IMR-90 (cell line): ENCODE results near the gene TMTC2. TPM values are rescaled to one million over a fixed set of nuclear protein-coding genes. Genes with fewer than 3 reads are reported as not detected.

Experiments used
- ATAC-seq: fragments of 200-7000 bp; cut with Tn5 transposase; 2 replicates; pipeline ENCODE4 v1.9.1; 2020; ENCODE audit warnings: low read depth, mild to moderate bottlenecking, moderate library complexity
- BruUV-seq: library from RNA; stranded (reverse); fragments of 400-500 nt; replicated peaks from 2 replicates; lab custom pipeline; 2021; lab: Mats Ljungman, UMichigan
- CTCF ChIA-PET: fragments of 300-600 bp; formaldehyde crosslinking; extraction: SDS; loops from one replicate; lab custom pipeline; 2021; ENCODE audit warnings: antibody characterized with exemption; lab: Yijun Ruan, JAX
- POLR2A ChIA-PET: fragments of 300-600 bp; sonication (Branson Sonifier 250); formaldehyde crosslinking; loops from one replicate; lab custom pipeline; 2022; ENCODE audit warnings: antibody characterized with exemption; ENCODE audit not compliant: unreplicated experiment; lab: Charles Lee
- DNase-seq: peaks from one replicate; pipeline ENCODE4 v3.0.0; 2013
- H2AFZ ChIP-seq: replicated peaks from 2 replicates; pipeline ENCODE3; 2013; ENCODE audit warnings: low read length, mild to moderate bottlenecking; ENCODE audit not compliant: poor library complexity
- H2AK5ac ChIP-seq: 2 replicates; pipeline ENCODE4 v1.6.1; 2013; ENCODE audit warnings: low read depth, low read length, inconsistent platforms
- H2AK9ac ChIP-seq: replicated peaks from 2 replicates; pipeline ENCODE3; 2013; ENCODE audit warnings: mild to moderate bottlenecking, low read depth, low read length, moderate library complexity; ENCODE audit not compliant: poor library complexity
- H2BK120ac ChIP-seq: 2 replicates; pipeline ENCODE4 v1.6.1; 2013; ENCODE audit warnings: low read depth, low read length, inconsistent platforms
- H2BK15ac ChIP-seq: 3 replicates; pipeline ENCODE4 v1.6.1; 2013; ENCODE audit warnings: low read depth, low read length, inconsistent platforms
- H2BK20ac ChIP-seq: 2 replicates; pipeline ENCODE4 v1.6.1; 2013; ENCODE audit warnings: low read depth, mild to moderate bottlenecking, inconsistent platforms, low read length, moderate library complexity
- H2BK5ac ChIP-seq: 2 replicates; pipeline ENCODE4 v1.6.1; 2013; ENCODE audit warnings: mild to moderate bottlenecking, low read depth, low read length, inconsistent platforms; ENCODE audit not compliant: poor library complexity, severe bottlenecking
- H3K14ac ChIP-seq: replicated peaks from 2 replicates; pipeline ENCODE4 v1.6.1; 2013; ENCODE audit warnings: low read depth, low read length, inconsistent platforms
- H3K18ac ChIP-seq: 2 replicates; pipeline ENCODE4 v1.6.1; 2013; ENCODE audit warnings: low read depth, low read length, control low read depth
- H3K23ac ChIP-seq: 2 replicates; pipeline ENCODE4 v1.6.1; 2013; ENCODE audit warnings: low read depth, low read length, inconsistent platforms
- H3K27ac ChIP-seq: 2 replicates; pipeline ENCODE4 v1.5.1; 2013; ENCODE audit warnings: mild to moderate bottlenecking, control low read depth, low read length; ENCODE audit not compliant: insufficient read depth
- H3K27me3 ChIP-seq: 2 replicates; pipeline ENCODE4 v1.6.1; 2013; ENCODE audit warnings: low read length; ENCODE audit not compliant: control insufficient read depth, insufficient read depth
- H3K36me3 ChIP-seq: 2 replicates; pipeline ENCODE4 v1.6.1; 2013; ENCODE audit warnings: low read length, mixed read lengths; ENCODE audit not compliant: control insufficient read depth, insufficient read depth
- H3K4ac ChIP-seq: 2 replicates; pipeline ENCODE4 v1.6.1; 2013; ENCODE audit warnings: low read depth, low read length, inconsistent platforms
- H3K4me1 ChIP-seq: 2 replicates; pipeline ENCODE4 v1.6.1; 2013; ENCODE audit warnings: low read length, mixed read lengths; ENCODE audit not compliant: control insufficient read depth, insufficient read depth
- H3K4me2 ChIP-seq: 2 replicates; pipeline ENCODE4 v1.6.1; 2013; ENCODE audit warnings: low read depth, mild to moderate bottlenecking, control low read depth, low read length, moderate library complexity
- H3K4me3 ChIP-seq: 2 replicates; pipeline ENCODE4 v1.5.1; 2013; ENCODE audit warnings: low read depth, mild to moderate bottlenecking, control low read depth, low read length, moderate library complexity; ENCODE audit not compliant: insufficient read depth
- H3K56ac ChIP-seq: 2 replicates; pipeline ENCODE4 v1.6.1; 2013; ENCODE audit warnings: low read length, inconsistent platforms; ENCODE audit not compliant: insufficient read depth; ENCODE audit errors: extremely low read depth
- H3K79me1 ChIP-seq, 2 experiments: 2 replicates each; pipeline ENCODE4 v1.6.1; 2013; ENCODE audit warnings: low read length in 2 of 2, inconsistent platforms in 1 of 2, low read depth in 1 of 2
- H3K9ac ChIP-seq: 2 replicates; pipeline ENCODE4 v1.6.1; 2013; ENCODE audit warnings: low read depth, low read length, control low read depth
- H3K9me1 ChIP-seq: 2 replicates; pipeline ENCODE4 v1.6.1; 2013; ENCODE audit warnings: low read length, inconsistent platforms; ENCODE audit not compliant: insufficient read depth
- H3K9me3 ChIP-seq: 2 replicates; pipeline ENCODE4 v1.6.1; 2013; ENCODE audit warnings: low read length; ENCODE audit not compliant: control insufficient read depth, insufficient read depth
- H4K20me1 ChIP-seq: 2 replicates; pipeline ENCODE4 v1.6.1; 2013; ENCODE audit warnings: low read length, inconsistent platforms; ENCODE audit not compliant: insufficient read depth
- H4K5ac ChIP-seq: 2 replicates; pipeline ENCODE4 v1.6.1; 2013; ENCODE audit warnings: mild to moderate bottlenecking, low read depth, low read length, control low read depth
- H4K8ac ChIP-seq, 2 experiments: 2 replicates each; pipeline ENCODE4 v1.6.1; 2013; ENCODE audit warnings: low read depth in 2 of 2, low read length in 2 of 2, control low read depth in 1 of 2, inconsistent platforms in 1 of 2
- H4K91ac ChIP-seq: 2 replicates; pipeline ENCODE4 v1.6.1; 2013; ENCODE audit warnings: low read depth, low read length, inconsistent platforms; ENCODE audit not compliant: insufficient read depth
- BHLHE40 ChIP-seq: fragments of 150-350 bp; IDR thresholded peaks from 2 replicates; pipeline ENCODE4 v1.6.1; 2016; ENCODE audit warnings: mild to moderate bottlenecking, low read depth, low read length
- CHD1 ChIP-seq: IDR thresholded peaks from 2 replicates; pipeline ENCODE4 v1.6.1; 2012; ENCODE audit warnings: low read depth, low read length, improper control_type of control experiment
- FOS ChIP-seq: fragments of 150-350 bp; IDR thresholded peaks from 2 replicates; pipeline ENCODE4 v1.6.1; 2016; ENCODE audit warnings: low read depth, low read length
- MAFK ChIP-seq: IDR thresholded peaks from 2 replicates; pipeline ENCODE4 v1.6.1; 2012; ENCODE audit warnings: low read depth, low read length, improper control_type of control experiment
- MAZ ChIP-seq: IDR thresholded peaks from 2 replicates; pipeline ENCODE4 v1.6.1; 2012; ENCODE audit warnings: low read depth, mild to moderate bottlenecking, low read length, improper control_type of control experiment, moderate library complexity, borderline replicate concordance
- MXI1 ChIP-seq: IDR thresholded peaks from 2 replicates; pipeline ENCODE4 v1.6.1; 2012; ENCODE audit warnings: low read depth, mild to moderate bottlenecking, low read length, moderate library complexity, borderline replicate concordance
- NFE2L2 ChIP-seq: fragments of 150-350 bp; IDR thresholded peaks from 2 replicates; pipeline ENCODE4 v1.6.1; 2016; ENCODE audit warnings: low read depth, mild to moderate bottlenecking, low read length
- POLR2A ChIP-seq: IDR thresholded peaks from 2 replicates; pipeline ENCODE4 v1.6.1; 2012; ENCODE audit warnings: mild to moderate bottlenecking, low read depth, low read length
- RAD21 ChIP-seq: IDR thresholded peaks from 2 replicates; pipeline ENCODE4 v1.6.1; 2012; ENCODE audit warnings: low read length, improper control_type of control experiment
- RCOR1 ChIP-seq: IDR thresholded peaks from 2 replicates; pipeline ENCODE4 v1.6.1; 2012; ENCODE audit warnings: mild to moderate bottlenecking, low read length, improper control_type of control experiment; ENCODE audit not compliant: insufficient replicate concordance
- RFX5 ChIP-seq: IDR thresholded peaks from 2 replicates; pipeline ENCODE4 v1.8.0; 2012; ENCODE audit warnings: low read depth, mild to moderate bottlenecking, low read length, moderate library complexity
- WGBS, 2 experiments: methylation state at CpG; one replicate each; pipeline versions ENCODE4 v1.1.5 to v1.1.7; 2013; ENCODE audit warnings: missing lambda C conversion rate in 2 of 2; ENCODE audit not compliant: insufficient read length in 1 of 2; ENCODE audit errors: extremely low coverage in 2 of 2; 5-methylcytosine and 5-hydroxymethylcytosine counted together
- dilution Hi-C: fragments of 300-500 bp; cut with HindIII; formaldehyde crosslinking; loops from one replicate; pipeline ENCODE4 v1.14.3; 2018; ENCODE audit warnings: low sequenced_read_pairs; ENCODE audit not compliant: unreplicated experiment
- in situ Hi-C: fragments of 300-500 bp; cut with MboI; formaldehyde crosslinking; loops from 3 replicates; pipeline ENCODE4 v1.14.3; 2019; ENCODE audit warnings: low sequenced_read_pairs, inconsistent platforms, mixed read lengths
- intact Hi-C: fragments of 100-400 bp; cut with micrococcal nuclease; formaldehyde crosslinking; loops from 2 replicates; pipeline ENCODE4 v1.10.0; 2022
- polyA plus RNA-seq, 3 experiments: library from polyadenylated mRNA; depleted of rRNA; stranded (reverse); fragments of >200 nt; gene quantifications; 2 replicates each; pipeline ENCODE4 v1.2.3, GENCODE V29; 2012; ENCODE audit warnings: low replicate concordance in 1 of 3
- total RNA-seq: library from RNA; depleted of rRNA; stranded (reverse); fragments of >200 nt; gene quantifications from 2 replicates; pipeline ENCODE4 v1.2.3, GENCODE V29; 2012
- TF ChIP-seq, protein P1 (sequence below): fragments of 150-350 bp; IDR thresholded peaks from 2 replicates; pipeline ENCODE4 v1.6.1; 2017; ENCODE audit warnings: mild to moderate bottlenecking, antibody characterized with exemption, low read length, low read depth
- TF ChIP-seq, protein P2 (sequence below): fragments of 150-350 bp; IDR thresholded peaks from 2 replicates; pipeline ENCODE4 v1.6.1; 2016; ENCODE audit warnings: low read depth, mild to moderate bottlenecking, low read length, moderate library complexity, borderline replicate concordance
- TF ChIP-seq, protein P3 (sequence below): conservative IDR thresholded peaks from 2 replicates; pipeline ENCODE4 v1.5.1; 2012; ENCODE audit warnings: mild to moderate bottlenecking, low read depth, low read length, improper control_type of control experiment

Gene TMTC2
- total and polyA plus RNA-seq, 2 of the 4 experiments (the other 2 are of a cell fraction): 0.56 to 1.4 TPM

DNA sequence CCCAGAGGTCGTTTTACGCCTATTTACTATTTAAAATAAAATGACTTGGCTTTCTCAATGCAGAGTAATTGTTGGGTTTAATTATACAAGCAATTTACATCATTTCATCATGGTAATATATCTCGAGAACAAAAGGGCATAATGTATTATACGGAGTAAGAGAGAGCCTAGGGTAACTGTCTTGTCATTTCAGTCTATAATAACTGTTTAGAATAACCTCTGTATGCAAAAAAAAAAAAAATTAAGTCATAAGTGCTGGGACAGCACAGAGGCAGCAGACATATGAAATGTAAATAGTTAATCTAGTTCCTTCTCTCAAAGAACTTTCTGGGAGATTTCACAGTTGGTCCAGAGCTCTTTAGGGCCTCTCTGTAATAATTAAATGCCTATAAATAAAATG lies 284.9 kb downstream of the TMTC2 start:
- Histone ChIP-seq H3K27ac (no peak overlapping the region), H2BK15ac (no peak overlapping the region), H3K4me2 (no peak overlapping the region), H4K5ac (no peak overlapping the region), H2AK9ac (no peak overlapping the region), H4K8ac (no peak overlapping the region), H3K9ac (no peak overlapping the region), H2AK5ac (no peak overlapping the region), H3K4me3 (no peak overlapping the region), H2BK20ac (no peak overlapping the region), H3K14ac (no peak overlapping the region), H3K4me1 (no peaks in the 10 kb centered on the region), H3K36me3 (no peaks in the 10 kb centered on the region), H3K27me3 (no peaks in the 10 kb centered on the region), H2BK5ac (no peak overlapping the region), H3K23ac (no peak overlapping the region), H4K20me1 (no peaks in the 10 kb centered on the region), H4K91ac (no peak overlapping the region), H3K18ac (no peak overlapping the region), H3K4ac (no peak overlapping the region), H3K79me1 (no peaks in the 10 kb centered on the region), H2AFZ (no peak overlapping the region), H3K56ac (no peak overlapping the region), H2BK120ac (no peak overlapping the region), H3K9me1 (no peaks in the 10 kb centered on the region), H3K9me3 (no peaks in the 10 kb centered on the region)
- dilution Hi-C loops: no loop called here
- no CpG with 5 or more reads among the region's 4 CpGs for WGBS, 2 experiments
- intact Hi-C loops: no loop called here
- CTCF ChIA-PET: interaction anchor here (0.6 kb wide), 1 partner anchor 1641 kb away, joined by 3 read pairs; no protein-coding TSS in a partner anchor
- TF ChIP-seq, protein P1, sequence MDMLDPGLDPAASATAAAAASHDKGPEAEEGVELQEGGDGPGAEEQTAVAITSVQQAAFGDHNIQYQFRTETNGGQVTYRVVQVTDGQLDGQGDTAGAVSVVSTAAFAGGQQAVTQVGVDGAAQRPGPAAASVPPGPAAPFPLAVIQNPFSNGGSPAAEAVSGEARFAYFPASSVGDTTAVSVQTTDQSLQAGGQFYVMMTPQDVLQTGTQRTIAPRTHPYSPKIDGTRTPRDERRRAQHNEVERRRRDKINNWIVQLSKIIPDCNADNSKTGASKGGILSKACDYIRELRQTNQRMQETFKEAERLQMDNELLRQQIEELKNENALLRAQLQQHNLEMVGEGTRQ: no peak
- TF ChIP-seq MXI1 (no peak), RCOR1 (no peak), POLR2A (no peak), BHLHE40 (no peak), MAZ (no peak), MAFK (no peak), RFX5 (no peak), NFE2L2 (no peak), CHD1 (no peak), RAD21 (no peak), FOS (no peak)
- TF ChIP-seq, protein P2, sequence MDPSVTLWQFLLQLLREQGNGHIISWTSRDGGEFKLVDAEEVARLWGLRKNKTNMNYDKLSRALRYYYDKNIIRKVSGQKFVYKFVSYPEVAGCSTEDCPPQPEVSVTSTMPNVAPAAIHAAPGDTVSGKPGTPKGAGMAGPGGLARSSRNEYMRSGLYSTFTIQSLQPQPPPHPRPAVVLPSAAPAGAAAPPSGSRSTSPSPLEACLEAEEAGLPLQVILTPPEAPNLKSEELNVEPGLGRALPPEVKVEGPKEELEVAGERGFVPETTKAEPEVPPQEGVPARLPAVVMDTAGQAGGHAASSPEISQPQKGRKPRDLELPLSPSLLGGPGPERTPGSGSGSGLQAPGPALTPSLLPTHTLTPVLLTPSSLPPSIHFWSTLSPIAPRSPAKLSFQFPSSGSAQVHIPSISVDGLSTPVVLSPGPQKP: no peak
- TF ChIP-seq, protein P3, sequence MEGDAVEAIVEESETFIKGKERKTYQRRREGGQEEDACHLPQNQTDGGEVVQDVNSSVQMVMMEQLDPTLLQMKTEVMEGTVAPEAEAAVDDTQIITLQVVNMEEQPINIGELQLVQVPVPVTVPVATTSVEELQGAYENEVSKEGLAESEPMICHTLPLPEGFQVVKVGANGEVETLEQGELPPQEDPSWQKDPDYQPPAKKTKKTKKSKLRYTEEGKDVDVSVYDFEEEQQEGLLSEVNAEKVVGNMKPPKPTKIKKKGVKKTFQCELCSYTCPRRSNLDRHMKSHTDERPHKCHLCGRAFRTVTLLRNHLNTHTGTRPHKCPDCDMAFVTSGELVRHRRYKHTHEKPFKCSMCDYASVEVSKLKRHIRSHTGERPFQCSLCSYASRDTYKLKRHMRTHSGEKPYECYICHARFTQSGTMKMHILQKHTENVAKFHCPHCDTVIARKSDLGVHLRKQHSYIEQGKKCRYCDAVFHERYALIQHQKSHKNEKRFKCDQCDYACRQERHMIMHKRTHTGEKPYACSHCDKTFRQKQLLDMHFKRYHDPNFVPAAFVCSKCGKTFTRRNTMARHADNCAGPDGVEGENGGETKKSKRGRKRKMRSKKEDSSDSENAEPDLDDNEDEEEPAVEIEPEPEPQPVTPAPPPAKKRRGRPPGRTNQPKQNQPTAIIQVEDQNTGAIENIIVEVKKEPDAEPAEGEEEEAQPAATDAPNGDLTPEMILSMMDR: no peak
- ATAC-seq (no peak), DNase-seq (no peak)
- in situ Hi-C loops: no loop called here
- no TSS peak for BruUV-seq
- POLR2A ChIA-PET: no interaction called here
